Ishikawa (cell line): ENCODE results near the gene C10orf53.

ENCODE experiments used
- CEBPB ChIP-seq: IDR thresholded peaks from 2 replicates; pipeline ENCODE4 v1.6.1; 2012
- CREB1 ChIP-seq: IDR thresholded peaks from 2 replicates; pipeline ENCODE4 v1.6.1; 2012; ENCODE audit warnings: low read depth
- EGR1 ChIP-seq: IDR thresholded peaks from 2 replicates; pipeline ENCODE4 v1.6.1; 2012
- EP300 ChIP-seq: IDR thresholded peaks from 2 replicates; pipeline ENCODE4 v1.6.1; 2012; ENCODE audit warnings: borderline replicate concordance
- FOXM1 ChIP-seq: IDR thresholded peaks from 2 replicates; pipeline ENCODE4 v1.6.1; 2012; ENCODE audit warnings: low read depth, borderline replicate concordance
- NFIC ChIP-seq: IDR thresholded peaks from 2 replicates; pipeline ENCODE4 v1.6.1; 2012
- RAD21 ChIP-seq: IDR thresholded peaks from 2 replicates; pipeline ENCODE4 v1.6.1; 2012; ENCODE audit warnings: low read depth
- TAF1 ChIP-seq: IDR thresholded peaks from 2 replicates; pipeline ENCODE4 v1.6.1; 2012; ENCODE audit warnings: low read depth, mild to moderate bottlenecking
- TCF12 ChIP-seq: IDR thresholded peaks from 2 replicates; pipeline ENCODE4 v1.6.1; 2012; ENCODE audit warnings: low read depth
- TEAD4 ChIP-seq: IDR thresholded peaks from 2 replicates; pipeline ENCODE4 v1.6.1; 2012
- USF1 ChIP-seq: IDR thresholded peaks from 2 replicates; pipeline ENCODE4 v1.6.1; 2012
- YY1 ChIP-seq: IDR thresholded peaks from 2 replicates; pipeline ENCODE4 v1.6.1; 2012; ENCODE audit warnings: low read depth
- ZBTB7A ChIP-seq: IDR thresholded peaks from 2 replicates; pipeline ENCODE4 v1.6.1; 2012; ENCODE audit warnings: low read depth
- TF ChIP-seq, protein P1 (sequence below): IDR thresholded peaks from 2 replicates; pipeline ENCODE4 v1.6.1; 2012; ENCODE audit warnings: low read depth, mild to moderate bottlenecking
- TF ChIP-seq, protein P2 (sequence below): IDR thresholded peaks from 2 replicates; pipeline ENCODE4 v1.6.1; 2012

C10orf53 gene

GRCh38 chr10:49643241-49644034, 36.0 kb upstream of the C10orf53 start:
- TF ChIP-seq TCF12 (no peak), TEAD4 (no peak), EGR1 (no peak), CREB1 (no peak), ZBTB7A (no peak), FOXM1 (no peak), YY1 (no peak)
- TF ChIP-seq, protein P1, sequence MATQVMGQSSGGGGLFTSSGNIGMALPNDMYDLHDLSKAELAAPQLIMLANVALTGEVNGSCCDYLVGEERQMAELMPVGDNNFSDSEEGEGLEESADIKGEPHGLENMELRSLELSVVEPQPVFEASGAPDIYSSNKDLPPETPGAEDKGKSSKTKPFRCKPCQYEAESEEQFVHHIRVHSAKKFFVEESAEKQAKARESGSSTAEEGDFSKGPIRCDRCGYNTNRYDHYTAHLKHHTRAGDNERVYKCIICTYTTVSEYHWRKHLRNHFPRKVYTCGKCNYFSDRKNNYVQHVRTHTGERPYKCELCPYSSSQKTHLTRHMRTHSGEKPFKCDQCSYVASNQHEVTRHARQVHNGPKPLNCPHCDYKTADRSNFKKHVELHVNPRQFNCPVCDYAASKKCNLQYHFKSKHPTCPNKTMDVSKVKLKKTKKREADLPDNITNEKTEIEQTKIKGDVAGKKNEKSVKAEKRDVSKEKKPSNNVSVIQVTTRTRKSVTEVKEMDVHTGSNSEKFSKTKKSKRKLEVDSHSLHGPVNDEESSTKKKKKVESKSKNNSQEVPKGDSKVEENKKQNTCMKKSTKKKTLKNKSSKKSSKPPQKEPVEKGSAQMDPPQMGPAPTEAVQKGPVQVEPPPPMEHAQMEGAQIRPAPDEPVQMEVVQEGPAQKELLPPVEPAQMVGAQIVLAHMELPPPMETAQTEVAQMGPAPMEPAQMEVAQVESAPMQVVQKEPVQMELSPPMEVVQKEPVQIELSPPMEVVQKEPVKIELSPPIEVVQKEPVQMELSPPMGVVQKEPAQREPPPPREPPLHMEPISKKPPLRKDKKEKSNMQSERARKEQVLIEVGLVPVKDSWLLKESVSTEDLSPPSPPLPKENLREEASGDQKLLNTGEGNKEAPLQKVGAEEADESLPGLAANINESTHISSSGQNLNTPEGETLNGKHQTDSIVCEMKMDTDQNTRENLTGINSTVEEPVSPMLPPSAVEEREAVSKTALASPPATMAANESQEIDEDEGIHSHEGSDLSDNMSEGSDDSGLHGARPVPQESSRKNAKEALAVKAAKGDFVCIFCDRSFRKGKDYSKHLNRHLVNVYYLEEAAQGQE = no peak
- TF ChIP-seq, protein P2, sequence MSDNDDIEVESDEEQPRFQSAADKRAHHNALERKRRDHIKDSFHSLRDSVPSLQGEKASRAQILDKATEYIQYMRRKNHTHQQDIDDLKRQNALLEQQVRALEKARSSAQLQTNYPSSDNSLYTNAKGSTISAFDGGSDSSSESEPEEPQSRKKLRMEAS = no peak

DNA sequence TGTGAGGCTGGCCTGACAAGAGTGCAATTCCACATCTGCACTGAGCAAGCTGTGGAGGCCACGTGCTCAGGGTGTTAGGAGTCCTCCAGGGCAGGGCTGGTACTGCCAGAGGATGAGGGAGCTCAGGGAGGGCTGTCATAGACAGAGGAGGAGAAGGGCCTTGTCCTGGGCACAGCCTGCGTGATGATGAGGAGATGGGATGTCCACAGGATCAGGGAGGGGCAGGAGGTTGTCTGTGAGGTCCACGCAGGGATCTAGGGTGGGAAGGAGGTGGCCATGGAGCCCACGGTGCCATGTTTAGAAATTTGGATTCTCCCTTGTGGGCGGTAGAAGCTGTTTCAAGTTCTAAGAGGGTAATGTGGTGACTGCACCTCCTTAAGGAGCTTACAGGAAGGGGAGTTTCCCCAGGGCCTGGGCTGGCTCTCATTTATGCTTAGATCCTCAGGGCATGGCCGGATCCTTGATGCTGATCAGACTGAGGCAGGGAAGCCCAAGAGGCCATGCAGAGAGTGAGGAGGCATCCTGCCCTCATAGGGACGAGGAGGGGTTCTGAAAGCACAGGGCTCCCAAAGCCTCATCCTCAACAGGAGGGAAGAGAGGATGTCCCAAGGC, 35.3 kb upstream of the C10orf53 start:
- no peak for TF ChIP-seq USF1
- TF ChIP-seq ZBTB7A = no peak
- no peak for TF ChIP-seq RAD21
- TF ChIP-seq EGR1 = no peak
- no peak for TF ChIP-seq YY1
- TF ChIP-seq TEAD4 = no peak
- no peak for TF ChIP-seq CEBPB
- TF ChIP-seq EP300 = no peak
- TF ChIP-seq, protein P2 = no peak
- TF ChIP-seq, protein P1 = no peak
- TF ChIP-seq NFIC = no peak
- no peak for TF ChIP-seq CREB1
- no peak for TF ChIP-seq TAF1
- no peak for TF ChIP-seq TCF12
- TF ChIP-seq FOXM1 = no peak

DNA sequence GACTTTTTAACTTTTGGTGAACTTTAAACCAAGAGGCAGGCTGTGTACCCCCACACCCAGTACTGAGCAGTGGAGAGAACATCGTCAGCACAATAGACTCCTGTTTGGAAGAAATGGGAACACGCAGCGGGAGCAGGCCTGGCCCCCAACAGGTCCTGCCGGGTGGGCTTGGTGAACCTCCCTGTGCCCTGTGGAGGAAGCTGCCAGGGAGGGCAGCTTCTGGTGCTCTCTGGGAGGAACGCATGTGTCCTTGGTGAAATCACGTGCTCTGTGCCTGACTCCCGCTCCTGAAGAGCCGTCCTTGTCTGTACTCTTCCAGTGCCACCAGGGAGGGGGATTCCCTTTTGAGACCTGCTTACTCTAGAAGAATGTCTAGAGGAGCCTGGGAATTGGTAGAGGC, 34.0 kb upstream of the C10orf53 start:
- TF ChIP-seq USF1 (no peak), CREB1 (no peak), NFIC (no peak), RAD21 (no peak), CEBPB (no peak), ZBTB7A (no peak), YY1 (no peak), EP300 (no peak)
- TF ChIP-seq, protein P1 = no peak
- TF ChIP-seq, protein P2 = no peak
